PC-9 (cell line): ENCODE results near the gene ATRN. TPM values are rescaled to one million over a fixed set of nuclear protein-coding genes. Genes with fewer than 3 reads are reported as not detected.

ENCODE experiments used
- BruUV-seq: library from RNA; stranded (reverse); fragments of 400-500 nt; replicated peaks from 2 replicates; lab custom pipeline; 2021; lab: Mats Ljungman, UMichigan
- CTCF ChIA-PET: fragments of 300-600 bp; sonication (Branson Sonifier 250); formaldehyde crosslinking; loops from one replicate; lab custom pipeline; 2022; ENCODE audit warnings: antibody characterized with exemption; lab: Charles Lee
- POLR2A ChIA-PET: fragments of 300-600 bp; sonication (Branson Sonifier 250); formaldehyde crosslinking; loops from one replicate; lab custom pipeline; 2022; ENCODE audit warnings: antibody characterized with exemption; ENCODE audit not compliant: unreplicated experiment; lab: Charles Lee
- DNase-seq, 2 experiments: peaks; one replicate each; pipeline versions ENCODE4 v3.0.0 to v3.0.0-alpha.2; 2015 to 2022; ENCODE audit warnings: mixed read lengths in 1 of 2
- H2AFZ ChIP-seq: fragments of 200-600 bp; sonication (generic); 2 replicates; pipeline ENCODE4 v1.8.1; 2017; ENCODE audit warnings: antibody characterized with exemption
- H3F3A ChIP-seq: fragments of 200-600 bp; sonication (generic); 2 replicates; pipeline ENCODE4 v1.8.1; 2017; ENCODE audit warnings: antibody characterized with exemption, mild to moderate bottlenecking, low read depth; ENCODE audit not compliant: insufficient read depth
- H3K27ac ChIP-seq: fragments of 200-600 bp; sonication (generic); 2 replicates; pipeline ENCODE4 v1.6.1; 2016; ENCODE audit warnings: mixed run types
- H3K27me3 ChIP-seq: fragments of 200-600 bp; sonication (generic); 2 replicates; pipeline ENCODE4 v1.6.1; 2016; ENCODE audit warnings: low read depth, mixed run types; ENCODE audit not compliant: insufficient read depth
- H3K36me3 ChIP-seq: fragments of 200-600 bp; sonication (generic); 2 replicates; pipeline ENCODE4 v1.6.1; 2016; ENCODE audit warnings: low read depth, mixed run types
- H3K4me1 ChIP-seq: fragments of 200-600 bp; sonication (generic); replicated peaks from 2 replicates; pipeline ENCODE4 v1.6.1; 2016; ENCODE audit warnings: mixed run types; ENCODE audit not compliant: insufficient read depth
- H3K4me2 ChIP-seq: fragments of 200-600 bp; sonication (generic); 2 replicates; pipeline ENCODE4 v1.6.1; 2017; ENCODE audit warnings: mixed run types
- H3K4me3 ChIP-seq: fragments of 200-600 bp; sonication (generic); 2 replicates; pipeline ENCODE4 v1.6.1; 2016; ENCODE audit warnings: mixed run types
- H3K79me2 ChIP-seq: fragments of 200-600 bp; sonication (generic); 2 replicates; pipeline ENCODE4 v1.6.1; 2017; ENCODE audit warnings: low read depth, mixed run types
- H3K9me2 ChIP-seq: fragments of 200-600 bp; sonication (generic); 2 replicates; pipeline ENCODE4 v1.8.1; 2017; ENCODE audit warnings: mild to moderate bottlenecking; ENCODE audit not compliant: insufficient read depth
- H3K9me3 ChIP-seq: fragments of 200-600 bp; sonication (generic); 2 replicates; pipeline ENCODE4 v1.8.1; 2016; ENCODE audit warnings: low read depth; ENCODE audit not compliant: insufficient read depth
- H4K20me1 ChIP-seq: fragments of 200-600 bp; sonication (generic); 2 replicates; pipeline ENCODE4 v1.8.1; 2017; ENCODE audit not compliant: insufficient read depth
- CTCF ChIP-seq: fragments of 200-600 bp; sonication (generic); conservative IDR thresholded peaks from 2 replicates; pipeline ENCODE4 v1.6.1; 2017; ENCODE audit warnings: mixed run types, antibody characterized with exemption, mild to moderate bottlenecking, moderate library complexity
- EZH2 ChIP-seq: fragments of 200-600 bp; sonication (generic); IDR thresholded peaks from 2 replicates; pipeline ENCODE4 v1.8.0; 2017; ENCODE audit warnings: antibody characterized with exemption, low read depth
- intact Hi-C: fragments of 100-400 bp; cut with micrococcal nuclease; formaldehyde crosslinking; loops from one replicate; pipeline ENCODE4 v1.10.0; 2022; ENCODE audit not compliant: unreplicated experiment
- total RNA-seq: library from RNA; stranded (reverse); gene quantifications from 2 replicates; pipeline ENCODE4 v1.2.3, GENCODE V29; 2021

The ATRN gene
- total RNA-seq, 1 experiment from 2014 or later: 34.9 TPM

GRCh38 chr20:3645309-3646066 is 174.7 kb downstream of the ATRN start:
- Histone ChIP-seq H3K36me3 (no peaks in the 10 kb centered on the region), H3K4me3 (no peak overlapping the region), H3K79me2 (no peaks in the 10 kb centered on the region), H3K27ac (no peak overlapping the region), H3K4me1 (no peaks in the 10 kb centered on the region), H2AFZ (no peak overlapping the region), H3K9me2 (no peaks in the 10 kb centered on the region), H4K20me1 (no peaks in the 10 kb centered on the region), H3K27me3 (no peaks in the 10 kb centered on the region), H3K4me2 (no peak overlapping the region), H3K9me3 (no peaks in the 10 kb centered on the region), H3F3A (no peaks in the 10 kb centered on the region)
- TF ChIP-seq CTCF (no peak), EZH2 (no peak)
- POLR2A ChIA-PET: no interaction called here
- CTCF ChIA-PET: no interaction called here
- BruUV-seq: no TSS peak
- peak in 1 of 2 experiments; percentile 39 for DNase-seq
- intact Hi-C loops: no loop called here

GRCh38 chr20:3646067-3646440 is 175.2 kb downstream of the ATRN start:
- Histone ChIP-seq H3K9me2 (no peaks in the 10 kb centered on the region), H3K9me3 (no peaks in the 10 kb centered on the region), H3K4me1 (no peaks in the 10 kb centered on the region), H3K4me3 (no peak overlapping the region), H4K20me1 (no peaks in the 10 kb centered on the region), H3K4me2 (no peak overlapping the region), H2AFZ (no peak overlapping the region), H3K27ac (no peak overlapping the region), H3K27me3 (no peaks in the 10 kb centered on the region), H3K36me3 (no peaks in the 10 kb centered on the region), H3F3A (no peaks in the 10 kb centered on the region), H3K79me2 (no peaks in the 10 kb centered on the region)
- intact Hi-C loops: no loop called here
- ChIA-PET CTCF (no interaction called here), POLR2A (no interaction called here)
- no TSS peak for BruUV-seq
- no peak for DNase-seq
- no peak for TF ChIP-seq CTCF
- TF ChIP-seq EZH2: no peak

GRCh38 chr20:3646651-3647050 is 175.8 kb downstream of the ATRN start:
- Histone ChIP-seq H2AFZ (no peak overlapping the region), H3K4me3 (no peak overlapping the region), H3F3A (no peaks in the 10 kb centered on the region), H3K9me2 (no peaks in the 10 kb centered on the region), H3K4me2 (no peak overlapping the region), H3K36me3 (no peaks in the 10 kb centered on the region), H3K9me3 (no peaks in the 10 kb centered on the region), H3K27me3 (no peaks in the 10 kb centered on the region), H4K20me1 (no peaks in the 10 kb centered on the region), H3K4me1 (no peaks in the 10 kb centered on the region), H3K27ac (no peak overlapping the region), H3K79me2 (no peaks in the 10 kb centered on the region)
- no peak for DNase-seq
- CTCF ChIA-PET: no interaction called here
- BruUV-seq: no TSS peak
- intact Hi-C loops: no loop called here
- TF ChIP-seq EZH2: no peak
- TF ChIP-seq CTCF: no peak
- POLR2A ChIA-PET: no interaction called here
